A549 (cell line): ENCODE results near the gene GRHL3. TPM values are rescaled to one million over a fixed set of nuclear protein-coding genes. Genes with fewer than 3 reads are reported as not detected.

Source experiments
- ATAC-seq, 2 experiments: fragments of 200-7000 bp in 1 of 2; fragments of >200 bp in 1 of 2; cut with Nextera tagmentation in 1 of 2; cut with Tn5 transposase in 1 of 2; 3 replicates each; pipeline versions ENCODE4 v1.8.0 to v1.9.1; 2018 to 2020; ENCODE audit warnings: mild to moderate bottlenecking in 1 of 2, moderate library complexity in 1 of 2
- CTCF ChIA-PET: fragments of 300-600 bp; sonication (Branson Sonifier 250); formaldehyde crosslinking; extraction: SDS; loops from one replicate; lab custom pipeline; 2021; ENCODE audit warnings: antibody characterized with exemption, inconsistent platforms; lab: Yijun Ruan, JAX
- POLR2A ChIA-PET: fragments of 350-600 bp; formaldehyde crosslinking; extraction: SDS; loops from one replicate; lab custom pipeline; 2021; ENCODE audit warnings: antibody characterized with exemption, inconsistent platforms; lab: Yijun Ruan, JAX
- DNase-seq, 2 experiments: peaks; one replicate each; pipeline versions ENCODE4 v3.0.0 to v3.0.0-alpha.2; 2011 to 2016; ENCODE audit warnings: low read depth in 1 of 2, low spot score in 1 of 2
- FAIRE-seq: peaks from 2 replicates; lab custom pipeline; 2011; peaks lifted over from hg19 to GRCh38; lab: Jason Lieb, UNC
- H3K27ac ChIP-seq, 2 experiments: fragments of >200 bp; sonication (Bioruptor Twin); formaldehyde crosslinking; 3 replicates each; pipeline ENCODE4 v1.5.1; 2016 to 2017
- H3K4me1 ChIP-seq: fragments of >200 bp; sonication (Bioruptor Twin); formaldehyde crosslinking; 3 replicates; pipeline ENCODE4 v1.6.1; 2016
- H3K4me2 ChIP-seq: fragments of >200 bp; sonication (Bioruptor Twin); formaldehyde crosslinking; 3 replicates; pipeline ENCODE4 v1.6.1; 2016
- H3K4me3 ChIP-seq: fragments of >200 bp; sonication (Bioruptor Twin); formaldehyde crosslinking; 3 replicates; pipeline ENCODE4 v1.5.1; 2016
- H3K9me3 ChIP-seq: fragments of >200 bp; sonication (Bioruptor Twin); formaldehyde crosslinking; 3 replicates; pipeline ENCODE4 v1.6.1; 2016
- CEBPB ChIP-seq, 2 experiments: fragments of >200 bp in 1 of 2; sonication (Bioruptor Twin) in 1 of 2; formaldehyde crosslinking in 1 of 2; IDR thresholded peaks; 2 replicates each; pipeline ENCODE4 v1.6.1; 2012 to 2016
- CHD2 ChIP-seq: fragments of 150-350 bp; IDR thresholded peaks from 2 replicates; pipeline ENCODE4 v1.6.1; 2014; ENCODE audit warnings: low read length; ENCODE audit not compliant: partially characterized antibody
- ESRRA ChIP-seq: fragments of 150-350 bp; IDR thresholded peaks from 2 replicates; pipeline ENCODE4 v1.6.1; 2014; ENCODE audit warnings: mild to moderate bottlenecking, low read length, borderline replicate concordance
- GATA3 ChIP-seq: IDR thresholded peaks from 2 replicates; pipeline ENCODE4 v1.6.1; 2012; ENCODE audit warnings: borderline replicate concordance
- HDAC2 ChIP-seq: fragments of 200-600 bp; sonication (generic); IDR thresholded peaks from 2 replicates; pipeline ENCODE4 v1.6.1; 2016
- HOXA7 ChIP-seq: fragments of 250-450 bp; sonication (Bioruptor Pico); IDR thresholded peaks from 2 replicates; pipeline ENCODE4 v1.5.0; 2020; ENCODE audit warnings: mild to moderate bottlenecking, moderate library complexity
- HOXB13 ChIP-seq: fragments of 250-450 bp; sonication (Bioruptor Pico); IDR thresholded peaks from 2 replicates; pipeline ENCODE4 v1.5.0; 2020; ENCODE audit warnings: low read depth, mild to moderate bottlenecking, moderate library complexity
- HOXB5 ChIP-seq: fragments of 250-450 bp; sonication (Bioruptor Pico); IDR thresholded peaks from 2 replicates; pipeline ENCODE4 v1.5.0; 2020; ENCODE audit warnings: mild to moderate bottlenecking, moderate library complexity
- JUN ChIP-seq, 2 experiments: fragments of >200 bp; sonication (Bioruptor Twin); formaldehyde crosslinking; IDR thresholded peaks; 2 replicates in 1 of 2; 3 replicates in 1 of 2; pipeline ENCODE4 v1.6.1; 2016 to 2017
- JUNB ChIP-seq: fragments of >200 bp; sonication (Bioruptor Twin); formaldehyde crosslinking; IDR thresholded peaks from 2 replicates; pipeline ENCODE4 v1.6.1; 2016
- MAFK ChIP-seq: fragments of 450-650 bp; IDR thresholded peaks from 2 replicates; pipeline ENCODE4 v1.6.1; 2014; ENCODE audit not compliant: partially characterized antibody
- MYC ChIP-seq: IDR thresholded peaks from 2 replicates; pipeline ENCODE4 v1.6.1; 2012; ENCODE audit warnings: mild to moderate bottlenecking, inconsistent platforms, low read length, improper control_type of control experiment, borderline replicate concordance
- NFE2L2 ChIP-seq: fragments of 150-350 bp; conservative IDR thresholded peaks from 2 replicates; pipeline ENCODE4 v1.6.1; 2014; ENCODE audit warnings: low read length
- NPAS2 ChIP-seq: fragments of 250-450 bp; sonication (Bioruptor Pico); IDR thresholded peaks from 2 replicates; pipeline ENCODE4 v1.8.0; 2022; ENCODE audit warnings: mild to moderate bottlenecking, moderate library complexity, borderline replicate concordance
- RFX5 ChIP-seq: fragments of 450-650 bp; IDR thresholded peaks from 2 replicates; pipeline ENCODE4 v1.7.1; 2014; ENCODE audit warnings: antibody characterized with exemption, mild to moderate bottlenecking, moderate library complexity
- RNF2 ChIP-seq: fragments of 200-600 bp; sonication (generic); IDR thresholded peaks from 2 replicates; pipeline ENCODE4 v1.6.1; 2016; ENCODE audit warnings: low read depth, mild to moderate bottlenecking, antibody characterized with exemption, moderate library complexity, borderline replicate concordance
- TP53 ChIP-seq: fragments of 250-450 bp; sonication (Bioruptor Pico); IDR thresholded peaks from 2 replicates; pipeline ENCODE4 v1.5.0; 2021; ENCODE audit warnings: mild to moderate bottlenecking, moderate library complexity
- ZC3H11A ChIP-seq: fragments of 450-650 bp; IDR thresholded peaks from 2 replicates; pipeline ENCODE4 v1.6.1; 2014; ENCODE audit warnings: antibody characterized with exemption, mild to moderate bottlenecking
- ZFP36 ChIP-seq: fragments of 450-650 bp; IDR thresholded peaks from 2 replicates; pipeline ENCODE4 v1.6.1; 2014; ENCODE audit warnings: borderline replicate concordance; ENCODE audit not compliant: partially characterized antibody
- ZNF302 ChIP-seq: fragments of 250-450 bp; sonication (Bioruptor Pico); IDR thresholded peaks from 2 replicates; pipeline ENCODE4 v1.9.0; 2021; ENCODE audit warnings: inconsistent platforms, mild to moderate bottlenecking, moderate library complexity
- WGBS: methylation state at CpG from one replicate; pipeline ENCODE4 v1.1.6; 2017; ENCODE audit errors: missing lambda C conversion rate; 5-methylcytosine and 5-hydroxymethylcytosine counted together
- polyA plus RNA-seq, 4 experiments: library from polyadenylated mRNA; depleted of rRNA in 3 of 4; stranded (reverse); fragments of >200 nt; fragmentation: RNase III in 1 of 4; extraction: RNeasy Plus Mini Kit Qiagen cat#74134 plus additional on column Dnase treatment in 1 of 4; gene quantifications; 2 replicates in 3 of 4; 3 replicates in 1 of 4; pipeline ENCODE4 v1.2.3, GENCODE V29; 2011 to 2017
- TF ChIP-seq, protein P1 (sequence below): fragments of 200-600 bp; sonication (generic); IDR thresholded peaks from 2 replicates; pipeline ENCODE4 v1.6.1; 2016; ENCODE audit warnings: antibody characterized with exemption, mild to moderate bottlenecking, moderate library complexity
- TF ChIP-seq, protein P2 (sequence below): IDR thresholded peaks from 2 replicates; pipeline ENCODE4 v1.6.1; 2012
- TF ChIP-seq, protein P3 (sequence below): fragments of 250-450 bp; sonication (Bioruptor Pico); IDR thresholded peaks from 2 replicates; pipeline ENCODE4 v1.5.0; 2020; ENCODE audit warnings: low read depth, mild to moderate bottlenecking, moderate library complexity
- TF ChIP-seq, protein P4 (sequence below): fragments of 150-350 bp; IDR thresholded peaks from 2 replicates; pipeline ENCODE4 v1.6.1; 2014; ENCODE audit warnings: low read depth, mild to moderate bottlenecking, low read length
- TF ChIP-seq, protein P5 (sequence below): fragments of >200 bp; sonication (Bioruptor Twin); formaldehyde crosslinking; IDR thresholded peaks from 3 replicates; pipeline ENCODE4 v1.5.1; 2016
- TF ChIP-seq, protein P6 (sequence below): fragments of >200 bp; sonication (Bioruptor Twin); formaldehyde crosslinking; IDR thresholded peaks from 2 replicates; pipeline ENCODE4 v1.6.1; 2016

The GRHL3 gene
- polyA plus RNA-seq, 2 of the 4 experiments (the other 2 are of a cell fraction), result 0.58 to 1.6 TPM

DNA sequence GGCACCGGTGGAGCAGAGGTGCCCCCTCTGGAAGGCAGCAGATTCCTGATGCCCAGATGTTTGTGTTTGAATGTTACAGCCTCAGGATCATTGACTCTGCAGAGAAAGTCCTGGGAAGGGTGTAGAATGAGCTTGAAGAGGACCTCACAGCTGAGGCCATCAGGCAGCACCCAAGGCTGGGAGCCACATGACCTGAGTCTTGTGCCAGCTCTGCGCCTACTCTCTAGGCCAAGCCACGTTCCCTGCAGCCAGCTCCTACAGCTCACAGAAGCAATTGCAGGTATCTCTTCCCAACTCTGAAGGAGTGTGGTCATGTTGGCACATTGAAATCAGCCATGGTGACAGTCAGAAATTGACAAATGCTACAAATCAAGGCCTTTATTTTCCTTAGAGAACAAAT, 36.3 kb downstream of the GRHL3 start:
- H3K9me3 ChIP-seq, result no peaks in the 10 kb centered on the region
- DNase-seq, result no peak
- 77% methylated on average over 3 of the region's 3 CpGs for WGBS
- no peak for TF ChIP-seq ZNF302 (CRISPR knock-in tag)
- TF ChIP-seq GATA3, result no peak
- TF ChIP-seq, protein P1, sequence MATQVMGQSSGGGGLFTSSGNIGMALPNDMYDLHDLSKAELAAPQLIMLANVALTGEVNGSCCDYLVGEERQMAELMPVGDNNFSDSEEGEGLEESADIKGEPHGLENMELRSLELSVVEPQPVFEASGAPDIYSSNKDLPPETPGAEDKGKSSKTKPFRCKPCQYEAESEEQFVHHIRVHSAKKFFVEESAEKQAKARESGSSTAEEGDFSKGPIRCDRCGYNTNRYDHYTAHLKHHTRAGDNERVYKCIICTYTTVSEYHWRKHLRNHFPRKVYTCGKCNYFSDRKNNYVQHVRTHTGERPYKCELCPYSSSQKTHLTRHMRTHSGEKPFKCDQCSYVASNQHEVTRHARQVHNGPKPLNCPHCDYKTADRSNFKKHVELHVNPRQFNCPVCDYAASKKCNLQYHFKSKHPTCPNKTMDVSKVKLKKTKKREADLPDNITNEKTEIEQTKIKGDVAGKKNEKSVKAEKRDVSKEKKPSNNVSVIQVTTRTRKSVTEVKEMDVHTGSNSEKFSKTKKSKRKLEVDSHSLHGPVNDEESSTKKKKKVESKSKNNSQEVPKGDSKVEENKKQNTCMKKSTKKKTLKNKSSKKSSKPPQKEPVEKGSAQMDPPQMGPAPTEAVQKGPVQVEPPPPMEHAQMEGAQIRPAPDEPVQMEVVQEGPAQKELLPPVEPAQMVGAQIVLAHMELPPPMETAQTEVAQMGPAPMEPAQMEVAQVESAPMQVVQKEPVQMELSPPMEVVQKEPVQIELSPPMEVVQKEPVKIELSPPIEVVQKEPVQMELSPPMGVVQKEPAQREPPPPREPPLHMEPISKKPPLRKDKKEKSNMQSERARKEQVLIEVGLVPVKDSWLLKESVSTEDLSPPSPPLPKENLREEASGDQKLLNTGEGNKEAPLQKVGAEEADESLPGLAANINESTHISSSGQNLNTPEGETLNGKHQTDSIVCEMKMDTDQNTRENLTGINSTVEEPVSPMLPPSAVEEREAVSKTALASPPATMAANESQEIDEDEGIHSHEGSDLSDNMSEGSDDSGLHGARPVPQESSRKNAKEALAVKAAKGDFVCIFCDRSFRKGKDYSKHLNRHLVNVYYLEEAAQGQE, result no peak
- no peak for TF ChIP-seq HOXA7
- TF ChIP-seq, protein P2, sequence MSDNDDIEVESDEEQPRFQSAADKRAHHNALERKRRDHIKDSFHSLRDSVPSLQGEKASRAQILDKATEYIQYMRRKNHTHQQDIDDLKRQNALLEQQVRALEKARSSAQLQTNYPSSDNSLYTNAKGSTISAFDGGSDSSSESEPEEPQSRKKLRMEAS, result no peak
- TF ChIP-seq JUNB, result no peak
- no peak for TF ChIP-seq CHD2
- TF ChIP-seq ZFP36, result no peak
- TF ChIP-seq HOXB5, result no peak
- TF ChIP-seq TP53 (CRISPR knock-in tag), result no peak
- TF ChIP-seq, protein P3, sequence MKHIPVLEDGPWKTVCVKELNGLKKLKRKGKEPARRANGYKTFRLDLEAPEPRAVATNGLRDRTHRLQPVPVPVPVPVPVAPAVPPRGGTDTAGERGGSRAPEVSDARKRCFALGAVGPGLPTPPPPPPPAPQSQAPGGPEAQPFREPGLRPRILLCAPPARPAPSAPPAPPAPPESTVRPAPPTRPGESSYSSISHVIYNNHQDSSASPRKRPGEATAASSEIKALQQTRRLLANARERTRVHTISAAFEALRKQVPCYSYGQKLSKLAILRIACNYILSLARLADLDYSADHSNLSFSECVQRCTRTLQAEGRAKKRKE, result no peak
- no peak for TF ChIP-seq MAFK
- TF ChIP-seq, protein P4, sequence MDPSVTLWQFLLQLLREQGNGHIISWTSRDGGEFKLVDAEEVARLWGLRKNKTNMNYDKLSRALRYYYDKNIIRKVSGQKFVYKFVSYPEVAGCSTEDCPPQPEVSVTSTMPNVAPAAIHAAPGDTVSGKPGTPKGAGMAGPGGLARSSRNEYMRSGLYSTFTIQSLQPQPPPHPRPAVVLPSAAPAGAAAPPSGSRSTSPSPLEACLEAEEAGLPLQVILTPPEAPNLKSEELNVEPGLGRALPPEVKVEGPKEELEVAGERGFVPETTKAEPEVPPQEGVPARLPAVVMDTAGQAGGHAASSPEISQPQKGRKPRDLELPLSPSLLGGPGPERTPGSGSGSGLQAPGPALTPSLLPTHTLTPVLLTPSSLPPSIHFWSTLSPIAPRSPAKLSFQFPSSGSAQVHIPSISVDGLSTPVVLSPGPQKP, result no peak
- no peak for TF ChIP-seq ESRRA
- TF ChIP-seq RFX5, result no peak
- no peak for TF ChIP-seq MYC
- TF ChIP-seq NFE2L2, result no peak
- TF ChIP-seq RNF2, result no peak
- no peak for TF ChIP-seq CEBPB (IDR thresholded peaks at IDR 0.05)
- TF ChIP-seq, all 56 proteins: peak for 0
- FAIRE-seq (no peak), ATAC-seq (peak in 1 of 2 experiments; percentile 23; a peak in 1 of 6 replicates)
- Histone ChIP-seq H3K4me1 (peaks cover 14% of the 10 kb centered on the region), H3K4me2 (no peak overlapping the region), H3K4me3 (no peak overlapping the region), H3K27ac (no peak overlapping the region)
- POLR2A ChIA-PET, result no interaction called here
- CTCF ChIA-PET, result interaction anchor here (2.6 kb wide), 1 partner anchor 47 kb away, joined by 6 read pairs; no protein-coding TSS in a partner anchor

DNA sequence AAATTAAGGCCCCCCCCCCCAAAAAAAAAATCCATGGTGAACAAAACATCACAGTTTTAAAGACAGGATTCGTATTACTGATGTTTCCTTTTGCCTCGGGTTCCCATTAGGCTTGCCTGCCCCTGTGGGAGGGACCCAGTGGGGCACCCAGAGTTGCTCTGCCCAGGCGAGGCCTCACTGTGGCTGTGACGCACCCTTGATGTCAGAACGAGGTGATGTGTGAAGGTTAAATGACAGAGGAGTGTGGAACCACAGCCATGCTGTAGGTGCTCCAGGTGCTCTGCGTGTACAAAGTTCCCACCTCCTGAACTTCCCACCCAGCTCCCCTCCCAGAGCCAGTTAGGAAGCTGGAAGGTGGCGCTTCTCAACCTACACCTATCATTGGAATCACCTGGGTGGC, 37.9 kb downstream of the GRHL3 start:
- DNase-seq (no peak), FAIRE-seq (no peak), ATAC-seq (no peak)
- 84% methylated on average over 7 of the region's 7 CpGs for WGBS
- ChIA-PET POLR2A (no interaction called here), CTCF (interaction anchor here (1.4 to 4.7 kb wide), 2 partner anchors 34 to 155 kb away, joined by 8 to 20 read pairs; no protein-coding TSS in a partner anchor)
- peaks cover 5% of the 10 kb centered on the region for H3K4me1 ChIP-seq
- no peak overlapping the region for H3K4me3 ChIP-seq
- H3K9me3 ChIP-seq, result no peaks in the 10 kb centered on the region
- H3K4me2 ChIP-seq, result no peak overlapping the region
- no peak overlapping the region for H3K27ac ChIP-seq
- TF ChIP-seq, protein P5, sequence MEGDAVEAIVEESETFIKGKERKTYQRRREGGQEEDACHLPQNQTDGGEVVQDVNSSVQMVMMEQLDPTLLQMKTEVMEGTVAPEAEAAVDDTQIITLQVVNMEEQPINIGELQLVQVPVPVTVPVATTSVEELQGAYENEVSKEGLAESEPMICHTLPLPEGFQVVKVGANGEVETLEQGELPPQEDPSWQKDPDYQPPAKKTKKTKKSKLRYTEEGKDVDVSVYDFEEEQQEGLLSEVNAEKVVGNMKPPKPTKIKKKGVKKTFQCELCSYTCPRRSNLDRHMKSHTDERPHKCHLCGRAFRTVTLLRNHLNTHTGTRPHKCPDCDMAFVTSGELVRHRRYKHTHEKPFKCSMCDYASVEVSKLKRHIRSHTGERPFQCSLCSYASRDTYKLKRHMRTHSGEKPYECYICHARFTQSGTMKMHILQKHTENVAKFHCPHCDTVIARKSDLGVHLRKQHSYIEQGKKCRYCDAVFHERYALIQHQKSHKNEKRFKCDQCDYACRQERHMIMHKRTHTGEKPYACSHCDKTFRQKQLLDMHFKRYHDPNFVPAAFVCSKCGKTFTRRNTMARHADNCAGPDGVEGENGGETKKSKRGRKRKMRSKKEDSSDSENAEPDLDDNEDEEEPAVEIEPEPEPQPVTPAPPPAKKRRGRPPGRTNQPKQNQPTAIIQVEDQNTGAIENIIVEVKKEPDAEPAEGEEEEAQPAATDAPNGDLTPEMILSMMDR, result no peak
- TF ChIP-seq ZC3H11A (no peak), CEBPB (IDR thresholded peaks at IDR 0.05) (no peak), HOXB13 (no peak), NPAS2 (CRISPR knock-in tag) (no peak), HDAC2 (no peak), JUN (IDR thresholded peaks at IDR 0.05) (no peak)
- TF ChIP-seq, protein P6, sequence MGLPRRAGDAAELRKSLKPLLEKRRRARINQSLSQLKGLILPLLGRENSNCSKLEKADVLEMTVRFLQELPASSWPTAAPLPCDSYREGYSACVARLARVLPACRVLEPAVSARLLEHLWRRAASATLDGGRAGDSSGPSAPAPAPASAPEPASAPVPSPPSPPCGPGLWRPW, result no peak
